H1 (cell line): ENCODE data around the gene NEDD4L.

Experiments
- EP300 ChIP-seq, 2 experiments: IDR thresholded peaks; 1 replicate in 1 of 2; 2 replicates in 1 of 2; pipeline ENCODE4 v1.6.1; 2011 to 2012; ENCODE audit warnings: low read depth in 2 of 2, low read length in 2 of 2, mild to moderate bottlenecking in 2 of 2, borderline replicate concordance in 1 of 2, inconsistent platforms in 1 of 2, moderate library complexity in 1 of 2
- EZH2 ChIP-seq: fragments of 200-600 bp; sonication (generic); IDR thresholded peaks from 2 replicates; pipeline ENCODE4 v1.7.1; 2012; ENCODE audit warnings: low read depth, mild to moderate bottlenecking, moderate library complexity, low read length, inconsistent platforms; ENCODE audit not compliant: severe bottlenecking
- SIN3A ChIP-seq, 2 experiments: IDR thresholded peaks in 1 of 2; conservative IDR thresholded peaks in 1 of 2; 2 replicates each; pipeline ENCODE4 v1.6.1; 2011 to 2012; ENCODE audit warnings: low read length in 2 of 2, improper control_type of control experiment in 1 of 2, low read depth in 1 of 2, mild to moderate bottlenecking in 1 of 2
- TF ChIP-seq, protein P1 (sequence below), 3 experiments: IDR thresholded peaks; 1 replicate in 2 of 3; 2 replicates in 1 of 3; pipeline versions ENCODE4 v1.5.1 to v1.6.1; 2011; ENCODE audit warnings: low read length in 3 of 3, mild to moderate bottlenecking in 3 of 3, inconsistent platforms in 2 of 3, low read depth in 1 of 3, moderate library complexity in 1 of 3; ENCODE audit not compliant: insufficient read depth in 1 of 3; ENCODE audit errors: control extremely low read depth in 1 of 3

DNA sequence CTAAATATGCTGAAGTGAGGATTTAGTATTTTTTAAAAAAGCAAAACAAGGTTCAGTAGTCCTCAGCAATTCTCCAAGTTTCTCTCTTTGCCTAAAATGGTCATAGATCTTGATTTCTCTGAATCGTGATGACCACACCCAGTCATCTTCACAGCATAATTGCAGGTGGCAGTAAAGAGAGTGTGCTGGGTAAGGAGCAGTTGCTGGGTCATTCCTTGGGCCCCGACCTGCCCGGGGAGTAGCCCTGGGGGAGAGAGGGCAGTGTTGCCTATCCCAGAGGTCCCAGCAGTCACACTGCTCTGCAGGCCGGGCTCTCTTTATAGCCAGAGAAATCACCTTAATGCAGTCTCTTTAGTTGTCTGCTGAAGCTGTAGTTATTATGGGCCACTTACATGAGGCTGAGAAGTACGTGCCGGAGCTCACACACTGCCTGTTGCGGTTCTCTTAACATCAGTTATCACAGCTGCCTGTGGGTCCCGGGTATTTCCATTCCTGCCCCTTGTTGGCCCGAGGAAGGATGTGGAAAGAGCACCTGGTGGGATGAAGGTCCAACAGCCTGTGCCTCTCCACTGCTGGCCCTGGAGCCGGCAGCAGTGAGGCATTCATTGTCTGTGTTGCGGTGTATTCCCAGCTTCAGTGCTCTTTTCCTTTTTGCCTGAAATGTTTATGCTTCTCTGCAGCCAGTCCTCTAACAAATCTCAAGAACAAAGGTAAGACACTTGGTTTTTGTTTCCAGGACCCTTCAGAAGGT, 354.8 kb downstream of the NEDD4L start:
- TF ChIP-seq EZH2 (no peak), SIN3A (conservative IDR thresholded peaks at IDR 0.05 in 1 of 2, IDR thresholded peaks at IDR 0.05 in 1 of 2; ENCODE audit: low read depth in 1 of 2, low read length in 2 of 2) (no peak), EP300 (IDR thresholded peaks at IDR 0.05; ENCODE audit: borderline replicate concordance in 1 of 2, low read depth in 2 of 2, low read length in 2 of 2) (no peak)
- TF ChIP-seq, protein P1, sequence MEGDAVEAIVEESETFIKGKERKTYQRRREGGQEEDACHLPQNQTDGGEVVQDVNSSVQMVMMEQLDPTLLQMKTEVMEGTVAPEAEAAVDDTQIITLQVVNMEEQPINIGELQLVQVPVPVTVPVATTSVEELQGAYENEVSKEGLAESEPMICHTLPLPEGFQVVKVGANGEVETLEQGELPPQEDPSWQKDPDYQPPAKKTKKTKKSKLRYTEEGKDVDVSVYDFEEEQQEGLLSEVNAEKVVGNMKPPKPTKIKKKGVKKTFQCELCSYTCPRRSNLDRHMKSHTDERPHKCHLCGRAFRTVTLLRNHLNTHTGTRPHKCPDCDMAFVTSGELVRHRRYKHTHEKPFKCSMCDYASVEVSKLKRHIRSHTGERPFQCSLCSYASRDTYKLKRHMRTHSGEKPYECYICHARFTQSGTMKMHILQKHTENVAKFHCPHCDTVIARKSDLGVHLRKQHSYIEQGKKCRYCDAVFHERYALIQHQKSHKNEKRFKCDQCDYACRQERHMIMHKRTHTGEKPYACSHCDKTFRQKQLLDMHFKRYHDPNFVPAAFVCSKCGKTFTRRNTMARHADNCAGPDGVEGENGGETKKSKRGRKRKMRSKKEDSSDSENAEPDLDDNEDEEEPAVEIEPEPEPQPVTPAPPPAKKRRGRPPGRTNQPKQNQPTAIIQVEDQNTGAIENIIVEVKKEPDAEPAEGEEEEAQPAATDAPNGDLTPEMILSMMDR (IDR thresholded peaks at IDR 0.05; ENCODE audit: control extremely low read depth in 1 of 3, insufficient read depth in 1 of 3, low read depth in 1 of 3, low read length in 3 of 3): no peak
